GM10266 (cell line): ENCODE measurements around the gene SDK2.

Experiments
- DNase-seq: peaks from one replicate; pipeline ENCODE4 v3.0.0; 2012; ENCODE audit errors: extremely low spot score
- CTCF ChIP-seq: IDR thresholded peaks from 2 replicates; pipeline ENCODE4 v1.5.1; 2012; ENCODE audit warnings: mild to moderate bottlenecking, low read depth; ENCODE audit not compliant: control insufficient read depth, insufficient read depth; ENCODE audit errors: missing control alignments

Gene SDK2

DNA sequence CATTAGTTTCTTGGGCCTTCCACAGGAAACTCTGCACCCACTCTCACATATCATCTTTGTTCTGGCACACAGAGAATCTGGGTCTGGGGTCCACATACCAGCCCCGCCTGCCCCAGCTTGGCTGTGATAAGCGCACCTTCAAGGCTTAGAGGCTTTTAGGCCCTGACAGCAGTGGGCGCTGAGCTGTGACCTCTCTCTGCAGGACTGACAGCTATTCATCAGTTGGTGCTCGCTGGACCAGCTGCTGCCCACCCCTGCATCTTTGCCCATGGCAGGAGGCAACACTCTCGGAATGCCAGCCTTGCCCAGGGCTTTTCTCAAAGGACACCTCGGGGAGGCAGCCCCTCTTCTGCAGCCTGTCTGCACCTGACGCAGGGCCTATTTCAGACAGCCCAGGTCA is 62.9 kb downstream of the SDK2 start:
- DNase-seq = no peak
- no peak for TF ChIP-seq CTCF

- DNase-seq = no peak
- no peak for TF ChIP-seq CTCF
These were observed 64.1 kb downstream of the SDK2 start for GRCh38 chr17:73580073-73580710.

DNA sequence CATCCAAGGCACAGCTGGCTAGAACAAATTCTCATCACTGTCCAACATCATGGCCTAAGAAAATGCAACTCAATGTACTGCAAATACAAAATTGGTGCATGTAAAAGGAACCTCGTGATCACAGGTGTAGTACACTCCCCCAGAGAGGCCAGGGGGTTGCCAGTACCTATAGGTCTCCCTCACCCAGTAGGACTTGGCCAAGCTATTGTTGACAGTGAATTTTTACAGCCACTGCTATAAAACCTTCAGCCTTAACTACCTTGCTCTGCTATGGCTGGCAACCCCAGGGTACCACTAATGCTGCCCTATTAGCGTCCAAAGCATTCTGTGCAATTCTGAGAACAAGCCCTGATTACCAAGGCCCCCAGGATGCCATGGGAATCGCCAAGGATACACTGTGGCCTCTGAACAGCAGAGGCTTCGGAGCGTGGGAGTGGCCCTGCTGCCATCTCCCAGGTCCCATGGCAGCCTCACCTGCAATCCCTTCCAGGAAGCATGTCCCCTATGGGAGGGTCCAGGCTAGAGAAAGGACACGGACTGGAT is 67.6 kb downstream of the SDK2 start:
- no peak for DNase-seq
- TF ChIP-seq CTCF = no peak

DNA sequence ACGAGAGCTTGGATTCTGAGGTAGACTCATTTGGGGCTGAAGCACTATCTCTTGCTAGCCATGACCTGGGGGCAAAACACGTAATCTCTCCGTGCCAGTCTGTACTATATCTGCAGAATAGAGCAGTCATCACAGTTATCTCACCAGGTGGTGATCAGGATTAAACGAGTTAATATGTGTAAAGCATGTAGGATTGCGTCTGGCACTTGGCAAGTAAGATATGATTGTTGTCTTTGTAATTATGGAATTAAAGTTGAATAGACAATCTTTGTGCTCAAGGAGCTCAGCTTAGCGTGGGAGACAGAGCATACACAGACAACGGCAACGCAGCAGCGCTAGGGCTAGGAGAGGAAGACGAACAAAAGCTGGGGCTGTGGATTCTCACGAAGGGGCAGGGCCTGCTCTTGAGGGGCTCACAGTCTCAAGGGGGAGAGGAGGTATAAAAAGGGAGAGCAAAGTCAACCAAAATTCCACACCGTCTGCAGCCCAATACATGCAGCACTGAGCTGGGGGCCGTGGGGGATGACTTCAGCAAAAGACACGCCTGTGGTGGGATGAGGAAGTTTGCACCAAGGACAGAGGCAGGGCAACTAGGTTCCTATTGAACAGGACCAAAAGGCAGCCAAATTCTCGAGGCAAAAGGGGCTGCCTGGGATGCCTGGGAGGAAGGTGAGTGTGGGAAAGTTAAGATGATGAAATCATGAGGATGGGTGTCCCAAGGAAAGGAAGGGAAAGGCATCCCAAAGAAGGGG is 68.6 kb downstream of the SDK2 start:
- no peak for DNase-seq
- TF ChIP-seq CTCF = no peak

DNA sequence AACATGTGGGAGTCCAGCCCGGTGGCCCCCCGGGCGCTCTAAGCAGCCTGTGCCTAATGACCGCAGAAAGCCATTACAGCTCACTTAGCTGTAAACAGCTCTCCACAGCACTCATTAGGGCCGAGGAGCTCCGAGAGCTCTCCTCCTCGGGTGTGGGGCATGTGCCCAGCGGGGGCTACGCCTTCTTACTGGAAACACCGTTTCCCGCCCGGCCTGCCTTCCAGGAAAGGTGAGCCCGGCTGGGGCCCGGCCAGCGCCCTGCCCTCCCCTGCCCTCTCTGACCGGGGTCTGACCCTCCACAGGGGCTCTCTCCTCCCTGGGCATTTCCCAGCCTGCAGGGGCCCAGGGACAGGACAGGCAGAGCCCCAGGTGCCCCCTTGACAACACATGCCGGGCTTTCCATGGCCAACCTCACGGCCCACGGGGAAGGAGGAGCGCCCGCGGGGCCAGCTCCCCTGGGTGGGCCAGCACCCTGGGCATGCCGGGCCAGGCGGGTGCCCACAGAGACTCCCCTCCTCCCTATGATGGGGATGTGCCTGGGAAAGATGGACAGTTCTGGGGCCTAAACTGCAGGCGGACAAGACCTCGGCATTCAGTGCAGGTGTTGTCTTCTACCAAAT is 72.6 kb downstream of the SDK2 start:
- no peak for TF ChIP-seq CTCF
- DNase-seq = no peak

GRCh38 chr17:73569762-73570319 is 74.4 kb downstream of the SDK2 start:
- DNase-seq = no peak
- TF ChIP-seq CTCF = no peak
